ENCODE results near the gene ALDH3A1. TPM values are rescaled to one million over a fixed set of nuclear protein-coding genes. Genes with fewer than 3 reads are reported as not detected.
A peak's percentile ranks its signal among the peaks of the same experiment; 100 is the strongest.

The ALDH3A1 gene
- total RNA-seq, 2 donors from 2014 or later, result 0.30 TPM; not detected in 1

GRCh38 chr17:19703106-19703827, 44.8 kb downstream of the ALDH3A1 start:
- Mint-ChIP-seq H3K36me3 (no peaks in the 10 kb centered on the region), H3K9me3 (no peaks in the 10 kb centered on the region), H3K27ac (peak overlapping the region in 1 of 2 donors; percentile 40)
- DNase-seq (ENCODE audit: low spot score in 2 of 2) (no peak), ATAC-seq (no peak)

DNA sequence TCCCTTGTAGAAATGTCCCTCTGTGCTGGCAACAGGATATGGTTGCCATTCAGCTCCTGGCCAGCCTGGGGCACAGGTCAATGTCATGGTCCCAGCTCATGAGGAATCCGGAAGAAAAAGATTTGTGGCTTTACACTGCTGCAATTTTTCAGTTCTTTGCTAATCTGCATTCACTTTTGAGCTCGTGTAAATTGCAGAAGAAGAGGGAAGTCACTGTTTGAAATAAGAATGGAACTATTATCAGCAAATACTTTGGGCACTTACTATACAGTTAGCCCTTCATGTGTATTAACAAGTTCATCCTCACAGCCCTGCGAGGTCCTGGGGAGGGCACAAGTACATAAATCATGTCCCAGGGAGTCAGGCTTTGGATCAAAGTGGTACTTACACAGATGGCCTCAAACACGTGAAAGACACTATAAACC, 45.9 kb downstream of the ALDH3A1 start:
- ATAC-seq, result no peak
- no peaks in the 10 kb centered on the region for H3K36me3 Mint-ChIP-seq
- no peak overlapping the region for H3K27ac Mint-ChIP-seq
- no peak for DNase-seq (ENCODE audit: low spot score in 2 of 2)
- no peaks in the 10 kb centered on the region for H3K9me3 Mint-ChIP-seq

Other genes with a start within 250 kb of the ALDH3A1 start
- gene SLC47A1, start 214.4 kb downstream of the ALDH3A1 start, total RNA-seq, result under 1 TPM; 0.14 TPM
- gene ALDH3A2, start 99.5 kb downstream of the ALDH3A1 start, total RNA-seq, result 10 to 100 TPM; 19.4 to 35.8 TPM
- not detected for gene SLC47A2, start 31.7 kb downstream of the ALDH3A1 start, total RNA-seq
- 10 to 100 TPM in 1 of 2 donors, 1 to 10 TPM in 1; 6.8 to 10.7 TPM for gene ULK2, start 119.6 kb upstream of the ALDH3A1 start, total RNA-seq
- gene AKAP10, start 229.5 kb upstream of the ALDH3A1 start, total RNA-seq, result 10 to 100 TPM; 42.0 to 55.8 TPM